GM12801 (cell line): ENCODE results near the gene TGOLN2.

ENCODE experiments used
- TF ChIP-seq, protein P1 (sequence below): IDR thresholded peaks from one replicate; pipeline ENCODE4 v1.5.1; 2011; ENCODE audit warnings: control low read depth; ENCODE audit not compliant: insufficient read length; ENCODE audit errors: extremely low read depth

The TGOLN2 gene

GRCh38 chr2:85318222-85319074 lies 9.3 kb downstream of the TGOLN2 start:
- TF ChIP-seq, protein P1, sequence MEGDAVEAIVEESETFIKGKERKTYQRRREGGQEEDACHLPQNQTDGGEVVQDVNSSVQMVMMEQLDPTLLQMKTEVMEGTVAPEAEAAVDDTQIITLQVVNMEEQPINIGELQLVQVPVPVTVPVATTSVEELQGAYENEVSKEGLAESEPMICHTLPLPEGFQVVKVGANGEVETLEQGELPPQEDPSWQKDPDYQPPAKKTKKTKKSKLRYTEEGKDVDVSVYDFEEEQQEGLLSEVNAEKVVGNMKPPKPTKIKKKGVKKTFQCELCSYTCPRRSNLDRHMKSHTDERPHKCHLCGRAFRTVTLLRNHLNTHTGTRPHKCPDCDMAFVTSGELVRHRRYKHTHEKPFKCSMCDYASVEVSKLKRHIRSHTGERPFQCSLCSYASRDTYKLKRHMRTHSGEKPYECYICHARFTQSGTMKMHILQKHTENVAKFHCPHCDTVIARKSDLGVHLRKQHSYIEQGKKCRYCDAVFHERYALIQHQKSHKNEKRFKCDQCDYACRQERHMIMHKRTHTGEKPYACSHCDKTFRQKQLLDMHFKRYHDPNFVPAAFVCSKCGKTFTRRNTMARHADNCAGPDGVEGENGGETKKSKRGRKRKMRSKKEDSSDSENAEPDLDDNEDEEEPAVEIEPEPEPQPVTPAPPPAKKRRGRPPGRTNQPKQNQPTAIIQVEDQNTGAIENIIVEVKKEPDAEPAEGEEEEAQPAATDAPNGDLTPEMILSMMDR = no peak

DNA sequence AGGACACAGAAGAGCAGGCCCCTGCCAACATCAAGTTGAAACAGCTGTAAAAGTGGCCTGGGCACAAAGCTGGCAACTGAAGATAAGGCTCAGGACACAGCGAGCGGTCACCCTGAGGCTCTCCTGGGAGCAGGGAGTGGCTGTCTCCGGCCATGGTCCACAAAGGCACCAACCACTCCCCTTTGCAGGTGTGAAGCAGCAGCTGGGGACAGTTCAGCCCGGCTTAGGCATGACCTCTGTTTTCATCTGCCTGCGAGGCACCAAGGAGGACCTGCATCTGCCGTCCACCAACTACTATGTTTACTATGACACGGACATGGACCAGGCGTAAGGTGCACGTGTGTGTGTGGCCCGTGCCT lies 12.9 kb downstream of the TGOLN2 start:
- TF ChIP-seq, protein P1 = no peak

DNA sequence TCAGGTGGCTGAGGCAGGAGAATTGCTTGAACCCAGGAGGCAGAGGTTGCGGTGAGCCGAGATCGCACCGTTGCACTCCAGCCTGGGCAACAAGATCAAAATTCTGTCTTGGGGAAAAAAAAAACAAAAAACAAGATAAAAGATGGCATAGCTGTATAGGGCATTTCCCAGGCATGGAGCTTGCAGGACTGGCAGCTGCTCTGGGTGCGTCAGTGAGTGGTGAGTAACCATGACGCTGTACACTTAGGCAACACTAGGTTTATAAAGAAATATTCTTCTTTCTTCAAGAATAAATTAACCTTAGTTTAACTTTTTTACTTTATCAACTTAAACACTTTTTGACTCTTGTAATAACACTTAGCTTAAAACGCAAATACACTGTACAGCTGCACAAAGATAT lies 15.4 kb downstream of the TGOLN2 start:
- TF ChIP-seq, protein P1 = no peak

DNA sequence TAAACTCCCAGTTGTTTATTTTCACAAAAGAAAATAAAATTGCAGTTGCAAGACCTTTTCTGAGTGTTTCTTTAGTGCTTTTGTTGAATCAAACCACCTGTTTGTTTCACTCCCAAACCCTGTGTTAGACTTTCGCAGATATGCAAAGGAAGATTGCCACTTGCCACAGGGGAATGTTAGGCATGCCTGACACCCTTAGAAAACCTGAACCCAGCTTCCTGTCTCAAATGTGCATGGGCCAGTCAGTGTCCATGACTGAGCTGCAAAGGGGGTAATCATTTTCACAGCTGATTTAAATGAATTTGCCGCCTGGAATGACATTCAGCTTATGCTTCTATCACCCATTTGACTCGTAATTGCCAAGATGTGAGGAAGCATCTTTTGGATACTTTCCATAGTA lies 17.5 kb downstream of the TGOLN2 start:
- TF ChIP-seq, protein P1 = no peak

DNA sequence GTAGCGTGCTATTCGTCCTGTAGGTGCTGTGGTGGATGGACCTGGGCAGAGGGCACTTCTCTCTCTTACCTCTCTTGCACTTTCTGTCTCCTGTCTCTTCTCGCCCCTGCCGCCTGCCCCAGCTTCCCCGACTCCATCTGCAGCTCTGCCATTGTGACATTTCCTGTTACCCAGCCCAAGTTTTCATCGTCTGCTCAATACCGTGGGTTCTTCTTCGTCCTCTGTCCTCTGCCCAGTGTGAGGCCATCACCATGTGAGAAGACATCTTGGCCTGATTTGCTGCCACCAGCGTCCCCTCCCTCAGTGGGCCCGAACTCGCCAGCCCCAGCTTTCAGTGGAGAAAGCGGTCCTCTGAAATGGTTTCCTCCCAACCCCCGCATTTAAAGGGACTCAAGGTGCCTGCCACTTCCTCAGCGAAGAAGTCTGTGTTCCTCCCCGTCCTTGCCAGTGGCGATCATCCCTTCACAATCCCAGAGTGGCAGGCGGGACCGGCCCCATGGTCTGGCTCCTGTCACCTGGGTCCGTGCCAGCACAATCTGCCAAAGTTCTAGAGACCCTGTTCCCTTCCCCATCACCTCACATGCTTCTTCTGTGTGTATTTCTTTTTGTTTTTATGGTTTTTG lies 18.0 kb downstream of the TGOLN2 start:
- TF ChIP-seq, protein P1 = no peak

DNA sequence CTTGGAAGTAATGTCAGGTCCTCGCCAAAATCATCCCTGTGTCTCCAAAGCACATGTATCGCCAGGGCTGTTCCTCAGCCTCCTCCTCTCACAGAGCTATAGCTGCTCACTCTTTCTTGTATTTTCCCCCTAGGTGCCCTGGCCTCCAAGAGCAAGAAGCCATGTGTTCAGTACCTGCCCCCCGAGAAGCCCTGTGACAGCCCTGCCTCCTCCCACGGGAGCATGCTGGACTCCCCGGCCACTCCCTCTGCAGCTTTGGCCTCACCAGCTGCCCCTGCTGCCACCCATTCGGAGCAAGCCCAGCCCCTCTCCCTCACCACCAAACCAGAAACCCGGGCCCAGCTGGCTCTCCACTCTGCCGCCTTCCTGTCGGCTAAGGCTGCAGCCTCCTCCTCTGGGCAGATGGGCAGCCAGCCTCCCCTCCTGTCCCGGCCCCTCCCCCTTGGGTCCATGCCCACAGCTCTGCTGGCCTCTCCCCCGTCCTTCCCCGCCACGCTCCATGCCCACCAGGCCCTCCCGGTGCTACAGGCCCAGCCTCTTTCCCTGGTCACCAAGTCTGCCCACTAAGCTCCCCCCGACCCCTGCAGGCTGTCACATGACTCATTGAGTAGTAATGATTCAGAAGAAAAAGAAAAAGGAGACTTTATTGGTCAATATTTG lies 18.8 kb downstream of the TGOLN2 start:
- TF ChIP-seq, protein P1 = no peak

DNA sequence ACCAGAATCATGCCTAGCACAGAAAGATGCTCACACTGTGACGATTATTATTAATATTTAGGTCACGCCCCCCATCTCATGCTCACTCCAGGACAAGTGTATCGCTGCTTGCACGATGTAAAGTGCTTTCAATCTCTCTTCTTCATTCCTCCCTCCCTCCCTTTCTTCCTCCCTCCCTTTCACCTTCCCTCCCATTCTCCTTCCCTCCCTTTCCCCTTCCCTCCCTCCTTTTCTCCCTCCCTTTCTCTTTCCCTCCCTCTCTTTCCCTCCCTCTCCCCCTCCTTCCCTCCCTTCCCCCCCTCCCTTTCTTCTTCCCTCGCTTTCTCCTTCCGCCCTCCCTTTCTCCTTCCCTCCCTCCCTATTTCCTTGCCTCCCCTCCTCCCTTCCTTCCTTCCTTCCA lies 19.6 kb downstream of the TGOLN2 start:
- TF ChIP-seq, protein P1 = no peak
